ENCODE measurements around the gene AGBL1.

DNA sequence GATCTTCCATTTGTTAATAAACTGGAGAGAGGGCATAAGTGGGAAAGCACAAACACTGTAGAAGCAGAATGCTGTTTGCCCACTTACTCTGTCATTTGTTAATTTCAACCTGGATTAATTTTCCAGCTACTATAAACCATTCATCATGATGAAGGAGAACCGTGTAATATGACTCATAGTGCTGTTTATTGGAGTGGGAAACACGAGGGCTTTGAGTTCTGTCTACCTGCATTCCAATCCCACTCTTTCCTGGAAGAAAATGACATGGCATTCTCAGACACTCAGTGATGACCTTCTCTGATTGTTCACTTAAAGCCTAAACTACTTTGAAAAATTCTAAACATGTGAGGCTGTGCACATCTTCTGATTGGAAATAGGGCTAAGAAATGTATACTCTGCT is 826.7 kb downstream of the AGBL1 start:
- TF ChIP-seq, protein P1, sequence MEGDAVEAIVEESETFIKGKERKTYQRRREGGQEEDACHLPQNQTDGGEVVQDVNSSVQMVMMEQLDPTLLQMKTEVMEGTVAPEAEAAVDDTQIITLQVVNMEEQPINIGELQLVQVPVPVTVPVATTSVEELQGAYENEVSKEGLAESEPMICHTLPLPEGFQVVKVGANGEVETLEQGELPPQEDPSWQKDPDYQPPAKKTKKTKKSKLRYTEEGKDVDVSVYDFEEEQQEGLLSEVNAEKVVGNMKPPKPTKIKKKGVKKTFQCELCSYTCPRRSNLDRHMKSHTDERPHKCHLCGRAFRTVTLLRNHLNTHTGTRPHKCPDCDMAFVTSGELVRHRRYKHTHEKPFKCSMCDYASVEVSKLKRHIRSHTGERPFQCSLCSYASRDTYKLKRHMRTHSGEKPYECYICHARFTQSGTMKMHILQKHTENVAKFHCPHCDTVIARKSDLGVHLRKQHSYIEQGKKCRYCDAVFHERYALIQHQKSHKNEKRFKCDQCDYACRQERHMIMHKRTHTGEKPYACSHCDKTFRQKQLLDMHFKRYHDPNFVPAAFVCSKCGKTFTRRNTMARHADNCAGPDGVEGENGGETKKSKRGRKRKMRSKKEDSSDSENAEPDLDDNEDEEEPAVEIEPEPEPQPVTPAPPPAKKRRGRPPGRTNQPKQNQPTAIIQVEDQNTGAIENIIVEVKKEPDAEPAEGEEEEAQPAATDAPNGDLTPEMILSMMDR (IDR thresholded peaks at IDR 0.05; ENCODE audit: extremely low read depth in 1 of 2, insufficient read depth in 1 of 2, low read depth in 1 of 2, low read length in 2 of 2) = no peak
- TF ChIP-seq POLR2A (IDR thresholded peaks at IDR 0.05; ENCODE audit: low read depth, low read length) = no peak
- TF ChIP-seq POLR2AphosphoS5 (IDR thresholded peaks at IDR 0.05; ENCODE audit: insufficient read depth, low read depth, low read length) = no peak
- TF ChIP-seq JUN (IDR thresholded peaks at IDR 0.05; ENCODE audit: borderline replicate concordance, insufficient read depth, insufficient read length, low read depth) = no peak
- TF ChIP-seq GATA2 (IDR thresholded peaks at IDR 0.05; ENCODE audit: insufficient read depth, insufficient read length, low read depth, low read length) = no peak
- TF ChIP-seq, protein P2, sequence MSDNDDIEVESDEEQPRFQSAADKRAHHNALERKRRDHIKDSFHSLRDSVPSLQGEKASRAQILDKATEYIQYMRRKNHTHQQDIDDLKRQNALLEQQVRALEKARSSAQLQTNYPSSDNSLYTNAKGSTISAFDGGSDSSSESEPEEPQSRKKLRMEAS (IDR thresholded peaks at IDR 0.05; ENCODE audit: insufficient read depth, insufficient read length) = no peak
- TF ChIP-seq EZH2 (IDR thresholded peaks at IDR 0.05; ENCODE audit: borderline replicate concordance, low read depth, low read length, severe bottlenecking) = no peak
- no peak for TF ChIP-seq FOS (IDR thresholded peaks at IDR 0.05; ENCODE audit: borderline replicate concordance, insufficient read depth, low read length)
- no peak for TF ChIP-seq MYC (IDR thresholded peaks at IDR 0.05; ENCODE audit: low read depth, low read length)

Data from endothelial cell of umbilical vein (primary cell).